KMS-11 (cell line): ENCODE measurements around the gene CLK1.

ENCODE experiments used
- H2AFZ ChIP-seq: fragments of 200-600 bp; sonication (generic); 2 replicates; pipeline ENCODE4 v1.6.1; 2016; ENCODE audit warnings: antibody characterized with exemption, mixed run types, low read depth
- H3K27ac ChIP-seq: fragments of 200-600 bp; sonication (generic); 2 replicates; pipeline ENCODE4 v1.6.1; 2016; ENCODE audit warnings: mild to moderate bottlenecking, mixed run types
- H3K27me3 ChIP-seq: fragments of 200-600 bp; sonication (generic); 2 replicates; pipeline ENCODE4 v1.6.1; 2017; ENCODE audit warnings: mild to moderate bottlenecking, low read depth, mixed run types, moderate library complexity; ENCODE audit not compliant: insufficient read depth
- H3K36me3 ChIP-seq: fragments of 200-600 bp; sonication (generic); 2 replicates; pipeline ENCODE4 v1.6.1; 2017; ENCODE audit warnings: mild to moderate bottlenecking, mixed run types; ENCODE audit not compliant: insufficient read depth
- H3K4me1 ChIP-seq: fragments of 200-600 bp; sonication (generic); 2 replicates; pipeline ENCODE4 v1.6.1; 2016; ENCODE audit warnings: mild to moderate bottlenecking, low read depth, mixed run types; ENCODE audit not compliant: poor library complexity, severe bottlenecking
- H3K4me2 ChIP-seq: fragments of 200-600 bp; sonication (generic); 2 replicates; pipeline ENCODE4 v1.7.0; 2016; ENCODE audit warnings: mild to moderate bottlenecking, mixed run types
- H3K4me3 ChIP-seq: fragments of 200-600 bp; sonication (generic); IDR thresholded peaks from 2 replicates; pipeline ENCODE4 v1.6.1; 2017; ENCODE audit warnings: low read depth, low read length, mixed read lengths; ENCODE audit not compliant: insufficient read depth
- H3K79me2 ChIP-seq: fragments of 200-600 bp; sonication (generic); 2 replicates; pipeline ENCODE4 v1.6.1; 2016; ENCODE audit warnings: low read depth, mixed run types; ENCODE audit not compliant: insufficient read depth
- H3K9ac ChIP-seq: fragments of 200-600 bp; sonication (generic); 2 replicates; pipeline ENCODE4 v1.6.1; 2016; ENCODE audit warnings: mild to moderate bottlenecking, mixed run types
- H4K20me1 ChIP-seq: fragments of 200-600 bp; sonication (generic); 2 replicates; pipeline ENCODE4 v1.6.1; 2016; ENCODE audit warnings: mild to moderate bottlenecking, mixed run types; ENCODE audit not compliant: insufficient read depth
- TF ChIP-seq, protein P1 (sequence below): fragments of 200-600 bp; sonication (generic); conservative IDR thresholded peaks from 2 replicates; pipeline ENCODE4 v1.6.1; 2017; ENCODE audit warnings: low read depth, mild to moderate bottlenecking, antibody characterized with exemption, low read length, moderate library complexity, mixed read lengths

The CLK1 gene

DNA sequence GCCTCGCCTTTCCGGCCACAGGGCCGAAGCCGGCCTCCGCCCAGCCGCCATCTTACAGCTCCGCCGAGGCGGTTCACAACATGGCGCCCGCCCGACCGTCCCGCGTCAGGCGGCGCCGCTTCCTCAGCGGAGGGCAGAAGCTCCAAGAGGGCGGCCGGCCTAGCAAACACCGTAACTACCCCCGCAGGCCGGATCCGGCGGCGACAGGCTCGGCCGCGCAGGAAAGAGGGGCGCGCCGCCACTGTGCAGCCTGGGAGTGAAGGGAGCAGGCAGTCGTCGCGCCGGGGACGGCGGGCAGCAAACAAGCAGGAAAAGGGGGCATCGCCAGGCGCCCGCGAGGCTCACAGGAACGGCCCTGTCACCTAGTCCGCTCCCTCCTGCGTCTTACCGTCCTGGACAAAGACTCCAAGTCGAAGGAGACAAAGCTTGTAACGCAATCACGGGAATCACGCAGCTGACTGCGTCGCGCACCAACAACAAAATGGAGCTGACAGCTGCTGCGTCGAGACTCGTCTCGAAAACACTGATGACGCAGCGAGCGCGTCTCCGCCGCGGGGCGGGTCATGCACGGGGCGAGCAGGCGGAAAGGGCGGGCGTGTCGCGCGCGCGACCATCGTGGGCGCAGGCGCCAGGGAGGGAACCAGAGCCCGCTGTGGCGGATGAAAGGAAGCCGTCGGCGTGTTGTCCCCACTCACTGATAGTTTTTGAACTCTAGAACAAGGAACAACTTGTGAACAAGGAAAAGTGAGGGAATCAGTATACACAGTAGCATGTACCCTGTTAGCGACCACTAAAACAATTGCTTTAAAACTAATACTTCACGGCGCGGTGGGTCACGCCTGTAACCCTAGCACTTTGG, at the start of gene CLK1:
TSS of gene CLK1 (minus strand) at position 483 of the 859 bp plus-strand sequence. CDS start 2,796 bp downstream, outside the sequence.
- H3K4me1 ChIP-seq, result peaks cover 43% of the 10 kb centered on the region
- peak within 1 kb of the TSS; percentile 99 for H3K27ac ChIP-seq
- H3K4me3 ChIP-seq, result peak within 1 kb of the TSS; percentile 95
- peak within 1 kb of the TSS; percentile 99 for H3K9ac ChIP-seq
- TF ChIP-seq, protein P1, sequence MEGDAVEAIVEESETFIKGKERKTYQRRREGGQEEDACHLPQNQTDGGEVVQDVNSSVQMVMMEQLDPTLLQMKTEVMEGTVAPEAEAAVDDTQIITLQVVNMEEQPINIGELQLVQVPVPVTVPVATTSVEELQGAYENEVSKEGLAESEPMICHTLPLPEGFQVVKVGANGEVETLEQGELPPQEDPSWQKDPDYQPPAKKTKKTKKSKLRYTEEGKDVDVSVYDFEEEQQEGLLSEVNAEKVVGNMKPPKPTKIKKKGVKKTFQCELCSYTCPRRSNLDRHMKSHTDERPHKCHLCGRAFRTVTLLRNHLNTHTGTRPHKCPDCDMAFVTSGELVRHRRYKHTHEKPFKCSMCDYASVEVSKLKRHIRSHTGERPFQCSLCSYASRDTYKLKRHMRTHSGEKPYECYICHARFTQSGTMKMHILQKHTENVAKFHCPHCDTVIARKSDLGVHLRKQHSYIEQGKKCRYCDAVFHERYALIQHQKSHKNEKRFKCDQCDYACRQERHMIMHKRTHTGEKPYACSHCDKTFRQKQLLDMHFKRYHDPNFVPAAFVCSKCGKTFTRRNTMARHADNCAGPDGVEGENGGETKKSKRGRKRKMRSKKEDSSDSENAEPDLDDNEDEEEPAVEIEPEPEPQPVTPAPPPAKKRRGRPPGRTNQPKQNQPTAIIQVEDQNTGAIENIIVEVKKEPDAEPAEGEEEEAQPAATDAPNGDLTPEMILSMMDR, result no peak
- H4K20me1 ChIP-seq, result peaks cover 28% of the 10 kb centered on the region
- H3K79me2 ChIP-seq, result peaks cover 50% of the 10 kb centered on the region
- H3K4me2 ChIP-seq, result peak within 1 kb of the TSS; percentile 38
- H2AFZ ChIP-seq, result peak within 1 kb of the TSS; percentile 65
- H3K36me3 ChIP-seq, result peaks cover 9% of the 10 kb centered on the region; the same call in 1 of the 2 replicates
- no peaks in the 10 kb centered on the region for H3K27me3 ChIP-seq

DNA sequence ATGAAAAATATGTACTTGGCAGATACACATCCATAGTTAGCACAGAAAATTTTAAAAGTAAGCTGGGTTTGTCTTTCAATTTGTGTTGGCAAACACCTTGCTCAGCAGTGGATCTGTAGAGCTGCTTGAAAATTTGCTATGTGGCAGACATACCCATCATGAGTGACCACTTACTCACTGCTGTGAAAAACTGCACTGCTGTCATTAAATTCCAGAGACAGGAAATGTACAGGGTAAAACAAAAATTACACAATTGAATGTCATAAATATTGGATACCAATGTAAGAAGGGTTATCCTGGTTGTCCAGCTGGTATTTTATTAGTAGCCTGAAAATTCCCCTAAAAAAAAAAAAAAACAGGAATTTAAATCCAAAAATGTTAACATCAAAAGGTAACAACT, 49.2 kb upstream of the CLK1 start:
- no peak overlapping the region for H3K4me2 ChIP-seq
- H3K36me3 ChIP-seq, result no peaks in the 10 kb centered on the region
- H2AFZ ChIP-seq, result no peak overlapping the region
- no peak overlapping the region for H3K27ac ChIP-seq
- no peaks in the 10 kb centered on the region for H4K20me1 ChIP-seq
- no peak overlapping the region for H3K9ac ChIP-seq
- no peaks in the 10 kb centered on the region for H3K27me3 ChIP-seq
- no peaks in the 10 kb centered on the region for H3K79me2 ChIP-seq
- no peak overlapping the region for H3K4me3 ChIP-seq
- H3K4me1 ChIP-seq, result no peaks in the 10 kb centered on the region
- TF ChIP-seq, protein P1, result no peak

DNA sequence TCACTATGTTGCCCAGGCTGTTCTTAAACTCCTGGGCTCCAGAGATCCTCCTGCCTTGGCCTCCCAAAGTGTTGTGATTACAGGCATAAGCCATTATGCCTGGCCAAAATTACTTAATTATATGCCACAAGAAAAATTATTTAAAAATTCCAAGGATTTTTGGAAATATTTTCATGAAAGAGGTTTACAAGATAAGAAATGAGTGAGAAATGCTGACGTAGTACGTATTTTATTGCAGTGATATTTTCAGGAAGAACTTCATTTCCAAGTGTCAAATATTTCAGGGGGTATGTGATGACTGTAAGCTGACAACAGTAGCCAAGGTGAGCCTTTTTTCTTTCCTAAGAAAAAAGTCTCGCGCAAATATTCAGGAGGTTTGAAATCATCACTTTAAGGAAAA, 45.5 kb upstream of the CLK1 start:
- no peaks in the 10 kb centered on the region for H3K4me1 ChIP-seq
- no peak overlapping the region for H3K27ac ChIP-seq
- H3K79me2 ChIP-seq, result no peaks in the 10 kb centered on the region
- H3K36me3 ChIP-seq, result no peaks in the 10 kb centered on the region
- H3K9ac ChIP-seq, result no peak overlapping the region
- no peak overlapping the region for H3K4me3 ChIP-seq
- H2AFZ ChIP-seq, result no peak overlapping the region
- TF ChIP-seq, protein P1, result no peak
- no peak overlapping the region for H3K4me2 ChIP-seq
- H4K20me1 ChIP-seq, result no peaks in the 10 kb centered on the region
- H3K27me3 ChIP-seq, result no peaks in the 10 kb centered on the region

DNA sequence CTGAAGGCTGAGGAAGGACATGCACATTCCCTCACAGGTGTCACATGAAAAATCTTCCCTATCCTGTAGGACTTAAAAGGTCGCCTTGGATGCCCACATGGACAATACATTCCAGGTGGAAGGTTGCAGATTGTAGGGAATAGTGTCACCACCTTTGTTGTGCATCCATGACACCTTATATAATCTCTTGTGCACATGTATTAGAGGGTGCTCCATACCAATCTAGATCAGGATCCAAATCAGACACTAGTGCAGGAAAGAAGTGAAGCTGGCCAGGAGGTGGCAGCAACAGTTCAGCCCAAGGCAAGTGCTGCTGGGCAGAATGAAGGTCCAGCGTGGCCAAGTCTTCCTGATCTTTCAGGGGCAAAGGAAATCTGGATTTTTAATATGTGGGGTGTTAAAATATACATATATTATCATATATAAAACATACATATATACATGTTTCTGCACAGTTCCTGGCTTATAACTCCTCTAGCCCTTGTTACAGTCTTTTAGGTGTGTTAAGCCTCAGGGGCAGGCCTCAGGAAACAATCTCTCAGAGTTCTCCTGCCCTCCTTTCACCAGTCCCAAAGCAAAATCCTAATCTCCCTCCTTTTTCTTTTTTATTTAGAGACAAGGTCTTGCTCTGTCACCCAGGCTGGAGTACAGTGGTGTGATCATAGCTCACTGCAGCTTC, 41.3 kb upstream of the CLK1 start:
- Histone ChIP-seq H2AFZ (no peak overlapping the region), H3K36me3 (no peaks in the 10 kb centered on the region), H3K4me3 (no peak overlapping the region), H4K20me1 (no peaks in the 10 kb centered on the region), H3K27ac (no peak overlapping the region), H3K9ac (no peak overlapping the region), H3K79me2 (no peaks in the 10 kb centered on the region; the same call in 1 of the 2 replicates), H3K27me3 (no peaks in the 10 kb centered on the region), H3K4me1 (peaks cover 5% of the 10 kb centered on the region), H3K4me2 (no peak overlapping the region)
- TF ChIP-seq, protein P1, result peak; percentile 74
